Osteoblast (primary cell): ENCODE data around the gene ZNF320. TPM values are rescaled to one million over a fixed set of nuclear protein-coding genes. Genes with fewer than 3 reads are reported as not detected.
"Not testable (repeated sequence)": the region's sequence is repeated elsewhere in the genome, so short reads cannot be mapped to it uniquely, and the experiment has no call there.

ENCODE experiments used
- DNase-seq: peaks from one replicate; pipeline ENCODE4 v3.0.0; 2011; ENCODE audit warnings: low spot score, mixed read lengths; ENCODE audit not compliant: insufficient read length; ENCODE audit errors: missing footprints
- H2AFZ ChIP-seq: 2 replicates; pipeline ENCODE4 v1.6.0; 2011; ENCODE audit warnings: mild to moderate bottlenecking, low read length
- H3K27ac ChIP-seq: 2 replicates; pipeline ENCODE4 v1.5.1; 2011; ENCODE audit warnings: mild to moderate bottlenecking, low read depth, low read length, moderate library complexity
- H3K27me3 ChIP-seq: 2 replicates; pipeline ENCODE4 v1.6.0; 2012; ENCODE audit warnings: mild to moderate bottlenecking, control low read depth, inconsistent platforms, low read length, moderate library complexity; ENCODE audit not compliant: insufficient read depth
- H3K36me3 ChIP-seq: 2 replicates; pipeline ENCODE4 v1.5.1; 2011; ENCODE audit warnings: mild to moderate bottlenecking, low read length, control low read depth, moderate library complexity; ENCODE audit not compliant: insufficient read depth
- H3K4me1 ChIP-seq: 2 replicates; pipeline ENCODE4 v1.5.1; 2011; ENCODE audit warnings: mild to moderate bottlenecking, low read length, control low read depth, moderate library complexity; ENCODE audit not compliant: insufficient read depth
- H3K4me2 ChIP-seq: 2 replicates; pipeline ENCODE4 v1.6.0; 2011; ENCODE audit warnings: mild to moderate bottlenecking, low read length; ENCODE audit not compliant: insufficient read depth
- H3K4me3 ChIP-seq: fragments of 200-600 bp; sonication (generic); 3 replicates; pipeline ENCODE4 v1.5.1; 2012; ENCODE audit warnings: mild to moderate bottlenecking, low read length, inconsistent platforms; ENCODE audit not compliant: insufficient read depth
- H3K79me2 ChIP-seq: 2 replicates; pipeline ENCODE4 v1.6.0; 2012; ENCODE audit warnings: mild to moderate bottlenecking, low read length, control low read depth, inconsistent platforms; ENCODE audit not compliant: insufficient read depth
- H3K9me3 ChIP-seq: 2 replicates; pipeline ENCODE4 v1.5.1; 2011; ENCODE audit warnings: low read depth, low read length, control low read depth
- H4K20me1 ChIP-seq: 2 replicates; pipeline ENCODE4 v1.6.0; 2012; ENCODE audit warnings: mild to moderate bottlenecking, low read length, control low read depth; ENCODE audit not compliant: insufficient read depth
- CTCF ChIP-seq: IDR thresholded peaks from 2 replicates; pipeline ENCODE4 v1.5.1; 2011; ENCODE audit warnings: mild to moderate bottlenecking, low read depth, low read length, moderate library complexity; ENCODE audit errors: extremely low read depth
- small RNA-seq: library from RNA; depleted of rRNA; stranded (forward); fragments of <200 nt; gene quantifications from one replicate; pipeline ENCODE3, GENCODE V24; 2012
- total RNA-seq: library from RNA; depleted of rRNA; stranded (reverse); fragments of >200 nt; gene quantifications from 2 replicates; pipeline ENCODE4 v1.2.3, GENCODE V29; 2012

ZNF320 gene
- total RNA-seq, 1 donor: 11.2 TPM

- Histone ChIP-seq H3K36me3 (no peaks in the 10 kb centered on the region), H3K79me2 (no peaks in the 10 kb centered on the region), H3K27me3 (no peaks in the 10 kb centered on the region), H2AFZ (no peak overlapping the region), H4K20me1 (no peaks in the 10 kb centered on the region), H3K9me3 (no peaks in the 10 kb centered on the region), H3K4me3 (no peak overlapping the region), H3K4me2 (no peak overlapping the region), H3K27ac (no peak overlapping the region), H3K4me1 (no peaks in the 10 kb centered on the region)
- DNase-seq: no peak
- TF ChIP-seq CTCF: no peak
These were observed 26.0 kb downstream of the ZNF320 start for GRCh38 chr19:52871466-52871865.

DNA sequence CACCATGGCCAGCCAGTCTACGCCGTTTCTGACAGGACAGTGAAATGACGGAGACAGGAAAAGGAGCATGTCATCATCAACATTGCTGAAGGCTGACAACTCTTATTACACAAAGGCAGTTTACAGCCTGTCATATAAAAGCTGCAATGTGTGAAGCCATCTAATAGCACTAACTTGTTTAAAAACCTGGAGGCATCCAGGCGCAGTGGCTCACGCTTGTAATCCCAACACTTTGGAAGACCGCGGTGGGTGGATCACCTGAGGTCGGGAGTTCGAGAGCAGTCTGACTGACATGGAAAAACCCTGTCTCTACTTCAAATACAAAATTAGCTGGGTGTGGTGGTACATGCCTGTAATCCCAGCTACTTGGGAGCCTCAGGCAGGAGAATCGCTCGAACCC, 29.4 kb downstream of the ZNF320 start:
- not testable (repeated sequence) for H3K79me2 ChIP-seq, H2AFZ ChIP-seq, H3K4me2 ChIP-seq, H3K9me3 ChIP-seq, DNase-seq, H4K20me1 ChIP-seq, H3K4me1 ChIP-seq, H3K4me3 ChIP-seq, H3K27ac ChIP-seq, H3K27me3 ChIP-seq, H3K36me3 ChIP-seq

DNA sequence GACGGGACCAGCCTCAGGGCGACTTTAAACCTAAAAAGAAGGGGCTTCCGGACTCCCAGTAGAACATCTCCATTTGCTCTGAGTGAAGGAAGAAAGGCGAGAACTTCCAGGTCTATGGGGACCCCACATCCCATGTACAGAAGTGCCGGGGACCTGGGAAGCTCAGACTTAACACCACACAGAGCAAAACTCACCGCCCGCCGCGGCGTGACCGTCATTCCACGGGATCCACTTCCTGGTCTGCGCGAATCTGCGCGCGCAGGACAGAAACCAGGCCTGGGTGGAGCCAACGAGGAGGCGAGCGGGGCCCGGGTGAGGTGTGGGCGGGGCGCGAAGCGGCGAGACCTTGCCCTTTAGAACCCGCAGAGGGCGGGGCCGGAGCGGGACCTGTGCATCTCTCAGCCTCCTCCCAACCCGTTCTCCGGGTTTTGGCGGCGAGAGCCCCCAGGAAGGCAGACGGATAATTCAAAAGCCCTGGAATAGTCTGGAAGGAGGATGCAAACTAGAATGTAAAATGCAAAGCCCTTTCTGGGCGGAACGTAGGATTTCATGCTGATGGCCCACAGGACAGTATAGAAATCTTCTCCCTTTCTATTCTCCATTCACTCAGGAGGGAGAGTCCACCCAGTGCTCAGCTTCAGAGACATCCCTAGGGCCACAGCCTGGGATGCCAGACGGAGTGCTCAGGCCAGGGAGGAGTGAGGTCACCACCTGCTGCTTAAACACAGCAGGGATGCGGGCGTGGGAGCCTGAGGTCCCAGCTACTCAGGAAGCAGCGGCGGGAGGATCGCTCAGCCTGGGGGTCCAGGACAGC, 39.9 kb downstream of the ZNF320 start, which contains the start of gene ZNF468:
Gene ZNF468, minus strand, starts transcription at position 242 of the 814 bp plus-strand sequence. CDS start 3,347 bp downstream, outside the sequence.
- not testable (repeated sequence) for H3K4me1 ChIP-seq, H3K27me3 ChIP-seq, H4K20me1 ChIP-seq, H3K79me2 ChIP-seq, H3K9me3 ChIP-seq
- Histone ChIP-seq H3K36me3 (peaks cover 12% of the 10 kb centered on the region), H3K4me3 (peak within 1 kb of the TSS; percentile 80), H3K4me2 (peak within 1 kb of the TSS; percentile 96), H2AFZ (peak within 1 kb of the TSS; percentile 97), H3K27ac (peak within 1 kb of the TSS; percentile 68)
- peak; percentile 39 for DNase-seq

- H3K9me3 ChIP-seq, H3K27me3 ChIP-seq, H3K4me1 ChIP-seq, DNase-seq, H4K20me1 ChIP-seq, H3K79me2 ChIP-seq: not testable (repeated sequence)
- Histone ChIP-seq H3K36me3 (peaks cover 14% of the 10 kb centered on the region), H3K4me2 (peak overlapping the region; percentile 96), H3K4me3 (peak overlapping the region; percentile 80), H2AFZ (peak overlapping the region; percentile 94), H3K27ac (peak overlapping the region; percentile 68)
These were observed 40.7 kb downstream of the ZNF320 start for GRCh38 chr19:52856540-52857377.

Small RNAs within 50 kb of the gene (small RNA-seq; reads per million reads assigned to genes)
- gene ZNF320: 1.1 reads per million, percentile 35 among the genes with 10 or more reads in this experiment

Other genes starting within 250 kb of the ZNF320 start
- 10.5 and 15.3 TPM in 2 replicates for gene ZNF611, start 162.6 kb downstream of the ZNF320 start, total RNA-seq
- 8.5 and 9.8 TPM in 2 replicates for gene ZNF600, start 110.8 kb downstream of the ZNF320 start, total RNA-seq
- gene ZNF28, start 76.0 kb downstream of the ZNF320 start, total RNA-seq: 15.0 and 23.2 TPM in 2 replicates
- gene ZNF468, start 40.0 kb downstream of the ZNF320 start, total RNA-seq: 23.0 and 23.2 TPM in 2 replicates
- 4.7 and 5.0 TPM in 2 replicates for gene ZNF888, start 25.8 kb upstream of the ZNF320 start, total RNA-seq
- 8.3 and 9.8 TPM in 2 replicates for gene ZNF816, start 65.2 kb upstream of the ZNF320 start, total RNA-seq
- not detected in 2 replicates for gene ERVV-1, start 116.3 kb upstream of the ZNF320 start, total RNA-seq
- gene ERVV-2, start 147.1 kb upstream of the ZNF320 start, total RNA-seq: not detected in 2 replicates
- 47.7 and 51.8 TPM in 2 replicates for gene ZNF160, start 205.8 kb upstream of the ZNF320 start, total RNA-seq
- gene ZNF415, start 235.3 kb upstream of the ZNF320 start, total RNA-seq: 7.6 and 11.2 TPM in 2 replicates